IMR-90 (cell line): Measurements from ENCODE around the gene COG1.

Experiments used
- BHLHE40 ChIP-seq: fragments of 150-350 bp; IDR thresholded peaks from 2 replicates; pipeline ENCODE4 v1.6.1; 2016; ENCODE audit warnings: mild to moderate bottlenecking, low read depth, low read length
- CEBPB ChIP-seq: IDR thresholded peaks from 2 replicates; pipeline ENCODE4 v1.6.1; 2012; ENCODE audit warnings: low read depth, low read length, improper control_type of control experiment
- CTCF ChIP-seq: conservative IDR thresholded peaks from 2 replicates; pipeline ENCODE4 v1.5.1; 2012; ENCODE audit warnings: mild to moderate bottlenecking, low read depth, low read length, improper control_type of control experiment
- ELK1 ChIP-seq: fragments of 150-350 bp; IDR thresholded peaks from 2 replicates; pipeline ENCODE4 v1.6.1; 2016; ENCODE audit warnings: low read depth, mild to moderate bottlenecking, low read length, moderate library complexity, borderline replicate concordance
- FOS ChIP-seq: fragments of 150-350 bp; IDR thresholded peaks from 2 replicates; pipeline ENCODE4 v1.6.1; 2016; ENCODE audit warnings: low read depth, low read length
- MAFK ChIP-seq: IDR thresholded peaks from 2 replicates; pipeline ENCODE4 v1.6.1; 2012; ENCODE audit warnings: low read depth, low read length, improper control_type of control experiment
- MAZ ChIP-seq: IDR thresholded peaks from 2 replicates; pipeline ENCODE4 v1.6.1; 2012; ENCODE audit warnings: low read depth, mild to moderate bottlenecking, low read length, improper control_type of control experiment, moderate library complexity, borderline replicate concordance
- POLR2A ChIP-seq: IDR thresholded peaks from 2 replicates; pipeline ENCODE4 v1.6.1; 2012; ENCODE audit warnings: mild to moderate bottlenecking, low read depth, low read length
- RAD21 ChIP-seq: IDR thresholded peaks from 2 replicates; pipeline ENCODE4 v1.6.1; 2012; ENCODE audit warnings: low read length, improper control_type of control experiment
- RCOR1 ChIP-seq: IDR thresholded peaks from 2 replicates; pipeline ENCODE4 v1.6.1; 2012; ENCODE audit warnings: mild to moderate bottlenecking, low read length, improper control_type of control experiment; ENCODE audit not compliant: insufficient replicate concordance
- SMC3 ChIP-seq: fragments of 150-350 bp; IDR thresholded peaks from 2 replicates; pipeline ENCODE4 v1.6.1; 2016; ENCODE audit warnings: low read depth, mild to moderate bottlenecking, antibody characterized with exemption, low read length, moderate library complexity

GRCh38 chr17:73194514-73195222, 1.8 kb downstream of the COG1 start:
- no peak for TF ChIP-seq POLR2A
- TF ChIP-seq CTCF = no peak
- no peak for TF ChIP-seq RAD21
- TF ChIP-seq MAZ = no peak
- peak; percentile 30; the same call in 1 of the 2 replicates for TF ChIP-seq FOS
- no peak for TF ChIP-seq RCOR1
- peak; percentile 33; the same call in 1 of the 2 replicates for TF ChIP-seq CEBPB
- no peak for TF ChIP-seq MAFK
- no peak for TF ChIP-seq SMC3
- TF ChIP-seq ELK1 = no peak
- TF ChIP-seq BHLHE40 = 0 out of 2 replicates have a peak, but pooled peaks have one; percentile 48
